ELR (cell line): Measurements from ENCODE around the gene LTB4R2.
A peak's percentile ranks its signal among the peaks of the same experiment; 100 is the strongest.

Experiments
- DNase-seq: peaks from one replicate; pipeline ENCODE4 v3.0.0-alpha.2; 2015; ENCODE audit warnings: low read depth

Gene LTB4R2

GRCh38 chr14:24277606-24278321 lies 32.2 kb upstream of the LTB4R2 start:
- DNase-seq, result no peak

- DNase-seq, result no peak
These were observed 31.5 kb upstream of the LTB4R2 start for GRCh38 chr14:24278424-24278823.

- DNase-seq, result no peak
These were observed 30.4 kb upstream of the LTB4R2 start for GRCh38 chr14:24279301-24280186.

GRCh38 chr14:24280797-24281460 lies 29.0 kb upstream of the LTB4R2 start:
- DNase-seq, result no peak

GRCh38 chr14:24281636-24282035 lies 28.3 kb upstream of the LTB4R2 start:
- no peak for DNase-seq

GRCh38 chr14:24282736-24283135 lies 27.2 kb upstream of the LTB4R2 start:
- DNase-seq, result no peak

- DNase-seq, result no peak
These were observed 26.0 kb upstream of the LTB4R2 start for GRCh38 chr14:24283796-24284460.

- DNase-seq, result no peak
These were observed 25.4 kb upstream of the LTB4R2 start for GRCh38 chr14:24284501-24285035.

GRCh38 chr14:24285351-24285750 lies 24.6 kb upstream of the LTB4R2 start:
- DNase-seq, result no peak

- no peak for DNase-seq
These were observed 22.9 kb upstream of the LTB4R2 start for GRCh38 chr14:24286996-24287395.

GRCh38 chr14:24289649-24290280 lies 20.2 kb upstream of the LTB4R2 start:
- DNase-seq, result no peak

- no peak for DNase-seq
These were observed 19.2 kb upstream of the LTB4R2 start for GRCh38 chr14:24290746-24291145.

- DNase-seq, result no peak
These were observed 18.4 kb upstream of the LTB4R2 start for GRCh38 chr14:24291446-24292117.

GRCh38 chr14:24292118-24292807 lies 17.7 kb upstream of the LTB4R2 start:
- DNase-seq, result no peak

GRCh38 chr14:24293525-24293924 lies 16.4 kb upstream of the LTB4R2 start:
- no peak for DNase-seq

- DNase-seq, result peak; percentile 95
These were observed 13.4 kb upstream of the LTB4R2 start for GRCh38 chr14:24296341-24297157.

- DNase-seq, result peak; percentile 58
These were observed 12.6 kb upstream of the LTB4R2 start for GRCh38 chr14:24297190-24297964.

GRCh38 chr14:24298892-24299254 lies 11.1 kb upstream of the LTB4R2 start:
- peak; percentile 95 for DNase-seq
